Sigmoid colon (tissue), 7 donors: ENCODE measurements around the gene REPS2. TPM values are rescaled to one million over a fixed set of nuclear protein-coding genes. Genes with fewer than 3 reads are reported as not detected.

Source experiments
- DNase-seq: peaks from one replicate; pipeline ENCODE4 v3.0.0-alpha.2; 2019
- H3K27ac ChIP-seq, 4 donors: fragments of 200-600 bp; sonication (generic); one replicate each; pipeline ENCODE4 v1.5.1; 2016 to 2019; ENCODE audit warnings: mild to moderate bottlenecking in 1 of 4
- H3K27me3 ChIP-seq, 3 donors: fragments of 200-600 bp; sonication (generic); one replicate each; pipeline ENCODE4 v1.5.1; 2019; ENCODE audit warnings: mild to moderate bottlenecking in 1 of 3
- H3K36me3 ChIP-seq, 4 donors: fragments of 200-600 bp; sonication (generic); one replicate each; pipeline ENCODE4 v1.5.1; 2016 to 2019
- H3K4me1 ChIP-seq, 4 donors: fragments of 200-600 bp; sonication (generic); one replicate each; pipeline ENCODE4 v1.5.1; 2017 to 2019
- H3K4me3 ChIP-seq, 4 donors: fragments of 200-600 bp; sonication (generic); one replicate each; pipeline ENCODE4 v1.5.1; 2017 to 2019; ENCODE audit warnings: mild to moderate bottlenecking in 2 of 4, moderate library complexity in 1 of 4
- H3K9me3 ChIP-seq, 4 donors: fragments of 200-600 bp in 3 of 4; sonication (generic) in 3 of 4; one replicate each; pipeline versions ENCODE4 v1.5.1 to v1.6.1; 2013 to 2019
- CTCF ChIP-seq, 4 experiments: fragments of 450-650 bp in 3 of 4; fragments of 200-600 bp in 1 of 4; IDR thresholded peaks; one replicate each; pipeline ENCODE4 v1.5.1; 2016 to 2019; ENCODE audit warnings: antibody characterized with exemption in 4 of 4, mild to moderate bottlenecking in 3 of 4, moderate library complexity in 2 of 4
- EP300 ChIP-seq, 4 donors: sonication (generic); formaldehyde crosslinking; IDR thresholded peaks; one replicate each; pipeline ENCODE4 v1.6.1; 2017; ENCODE audit warnings: antibody characterized with exemption in 4 of 4
- POLR2A ChIP-seq, 2 donors: fragments of 450-650 bp; IDR thresholded peaks; one replicate each; pipeline ENCODE4 v1.6.1; 2016; ENCODE audit warnings: antibody characterized with exemption in 2 of 2, mild to moderate bottlenecking in 2 of 2, moderate library complexity in 2 of 2
- POLR2AphosphoS5 ChIP-seq, 4 donors: sonication (generic); formaldehyde crosslinking; IDR thresholded peaks; one replicate each; pipeline ENCODE4 v1.6.1; 2017; ENCODE audit warnings: antibody characterized with exemption in 4 of 4
- WGBS, 2 donors: extraction: QIAGEN DNeasy Blood & Tissue Kit; methylation state at CpG; one replicate each; pipeline ENCODE4 v1.1.7; 2013; 5-methylcytosine and 5-hydroxymethylcytosine counted together
- intact Hi-C: fragments of 100-400 bp; cut with DNase I; formaldehyde crosslinking; loops from one replicate; pipeline ENCODE4 v1.15.1; 2023
- polyA plus RNA-seq, 3 donors: library from polyadenylated mRNA; stranded (reverse); fragments of 200-250 nt; gene quantifications; one replicate each; pipeline ENCODE4 v1.2.3, GENCODE V29; 2013
- total RNA-seq, 4 donors: library from RNA; depleted of rRNA; stranded (reverse); fragments of >200 nt; gene quantifications; one replicate each; pipeline ENCODE4 v1.1.0, GENCODE V29; 2016
- donor health status: healthy with polysubstance abuse.
- donor health status: Bipolar disorder and iron deficiency.
- donor health status: healthy.

Gene REPS2
- total and polyA plus RNA-seq, 7 donors: 2.4 to 10.9 (median 6.1) TPM

- no peak overlapping the region for H3K27ac ChIP-seq
- 93 to 96% methylated on average over 1 of the region's 1 CpG for WGBS, 2 donors
- no peak overlapping the region for H3K4me3 ChIP-seq
- intact Hi-C loops: no loop called here
- TF ChIP-seq POLR2AphosphoS5 (IDR thresholded peaks at IDR 0.05): no peak
- TF ChIP-seq EP300 (IDR thresholded peaks at IDR 0.05): no peak
- no peak for TF ChIP-seq POLR2A (IDR thresholded peaks at IDR 0.05)
- TF ChIP-seq CTCF (IDR thresholded peaks at IDR 0.05): no peak
- no peaks in the 10 kb centered on the region for H3K27me3 ChIP-seq
- H3K4me1 ChIP-seq: no peaks in the 10 kb centered on the region
- H3K36me3 ChIP-seq: no peaks in the 10 kb centered on the region
- no peak for DNase-seq
- H3K9me3 ChIP-seq: no peaks in the 10 kb centered on the region
Measured at GRCh38 chrX:16924631-16925480, 21.6 kb upstream of the REPS2 start.

DNA sequence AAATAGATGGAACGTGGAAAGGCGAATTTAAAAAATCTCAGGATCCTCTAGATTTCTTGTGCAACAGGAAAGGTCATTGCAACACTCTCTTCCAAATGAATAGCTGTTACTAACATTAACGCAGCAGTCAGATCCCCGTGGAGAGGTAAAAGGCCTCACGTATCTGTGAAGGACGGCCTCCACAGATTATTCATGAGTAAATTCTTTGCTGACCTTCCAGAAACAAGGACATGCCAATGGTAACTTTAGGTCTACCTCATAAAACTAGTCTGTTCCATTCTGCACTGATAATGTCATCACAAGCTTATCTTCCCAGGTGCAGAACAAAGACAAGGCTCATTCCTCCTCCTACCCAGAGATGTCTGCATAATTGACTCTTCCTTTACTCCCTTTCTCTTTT is 16.1 kb upstream of the REPS2 start:
- intact Hi-C loops: no loop called here
- Histone ChIP-seq H3K9me3 (no peaks in the 10 kb centered on the region), H3K36me3 (no peaks in the 10 kb centered on the region), H3K27ac (no peak overlapping the region), H3K4me3 (no peak overlapping the region), H3K4me1 (no peaks in the 10 kb centered on the region), H3K27me3 (no peaks in the 10 kb centered on the region)
- TF ChIP-seq EP300 (IDR thresholded peaks at IDR 0.05) (no peak), POLR2A (IDR thresholded peaks at IDR 0.05) (no peak), POLR2AphosphoS5 (IDR thresholded peaks at IDR 0.05) (no peak), CTCF (IDR thresholded peaks at IDR 0.05) (no peak)
- DNase-seq: no peak
- 90 to 94% methylated on average over 6 of the region's 6 CpGs for WGBS, 2 donors

DNA sequence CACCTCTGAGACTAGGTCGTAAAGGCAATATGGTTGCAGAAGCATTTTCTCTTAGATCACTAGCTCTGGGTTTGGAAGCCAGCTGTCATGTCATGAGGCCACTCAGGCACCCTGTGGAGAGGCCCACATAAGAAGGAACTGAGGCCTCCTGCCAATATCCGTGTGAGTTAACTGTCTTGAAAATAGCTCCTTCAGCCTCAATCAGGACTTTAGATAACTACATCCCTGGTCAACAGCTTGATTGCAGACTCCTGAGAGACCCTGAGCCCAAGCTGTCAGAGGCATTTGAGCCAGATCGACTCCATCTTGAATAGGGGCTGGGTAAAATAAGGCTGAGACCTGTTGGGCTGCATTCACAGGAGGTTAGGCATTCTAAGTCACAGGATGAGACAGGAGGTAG is 15.1 kb upstream of the REPS2 start:
- intact Hi-C loops: no loop called here
- Histone ChIP-seq H3K36me3 (no peaks in the 10 kb centered on the region), H3K4me1 (no peaks in the 10 kb centered on the region), H3K27me3 (no peaks in the 10 kb centered on the region), H3K9me3 (no peaks in the 10 kb centered on the region), H3K4me3 (no peak overlapping the region), H3K27ac (no peak overlapping the region)
- TF ChIP-seq POLR2A (IDR thresholded peaks at IDR 0.05): no peak
- TF ChIP-seq EP300 (IDR thresholded peaks at IDR 0.05): no peak
- TF ChIP-seq POLR2AphosphoS5 (IDR thresholded peaks at IDR 0.05): no peak
- TF ChIP-seq CTCF (IDR thresholded peaks at IDR 0.05): no peak
- no peak for DNase-seq
- 51 to 66% methylated on average over 3 of the region's 3 CpGs for WGBS, 2 donors

DNA sequence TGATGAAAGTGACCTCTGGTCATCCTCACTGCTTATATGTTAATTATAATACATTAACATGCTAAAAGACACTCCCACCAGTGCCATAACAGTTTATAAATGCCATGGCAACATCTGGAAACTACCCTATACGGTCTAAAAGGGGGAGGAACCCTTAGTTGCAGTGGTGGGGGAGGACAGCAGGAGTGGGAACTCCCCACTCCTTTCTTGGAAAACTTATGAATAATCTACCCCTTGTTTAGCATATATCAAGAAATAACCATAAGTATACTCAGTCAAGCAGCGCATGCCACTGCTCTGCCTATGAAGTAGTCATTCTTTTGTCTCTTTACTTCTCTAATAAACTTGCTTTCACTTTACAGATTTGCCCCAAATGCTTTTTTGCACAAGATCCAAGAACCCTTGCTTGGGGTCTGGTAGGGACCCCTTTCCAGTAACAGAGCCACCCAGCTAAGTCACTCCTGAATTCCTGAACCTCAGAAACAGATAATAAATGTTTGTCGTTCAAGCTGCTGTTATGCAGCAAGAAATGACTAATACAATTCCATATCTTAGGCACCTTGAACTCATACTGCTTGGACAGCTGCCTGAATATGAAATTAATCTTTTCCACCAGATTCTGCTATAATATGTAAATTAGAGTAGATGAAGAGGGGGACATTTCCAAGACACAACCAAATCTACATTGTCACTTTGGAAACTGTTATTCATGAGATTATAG is 14.4 kb upstream of the REPS2 start:
- no peak for TF ChIP-seq POLR2AphosphoS5 (IDR thresholded peaks at IDR 0.05)
- no peak for TF ChIP-seq CTCF (IDR thresholded peaks at IDR 0.05)
- no peak for TF ChIP-seq EP300 (IDR thresholded peaks at IDR 0.05)
- TF ChIP-seq POLR2A (IDR thresholded peaks at IDR 0.05): no peak
- no peaks in the 10 kb centered on the region for H3K4me1 ChIP-seq
- no peak overlapping the region for H3K27ac ChIP-seq
- H3K36me3 ChIP-seq: no peaks in the 10 kb centered on the region
- H3K27me3 ChIP-seq: no peaks in the 10 kb centered on the region
- 61 to 62% methylated on average over 3 of the region's 3 CpGs for WGBS, 2 donors
- DNase-seq: no peak
- H3K9me3 ChIP-seq: no peaks in the 10 kb centered on the region
- H3K4me3 ChIP-seq: no peak overlapping the region
- intact Hi-C loops: no loop called here
